ENCODE data around the gene LUZP2.

DNA sequence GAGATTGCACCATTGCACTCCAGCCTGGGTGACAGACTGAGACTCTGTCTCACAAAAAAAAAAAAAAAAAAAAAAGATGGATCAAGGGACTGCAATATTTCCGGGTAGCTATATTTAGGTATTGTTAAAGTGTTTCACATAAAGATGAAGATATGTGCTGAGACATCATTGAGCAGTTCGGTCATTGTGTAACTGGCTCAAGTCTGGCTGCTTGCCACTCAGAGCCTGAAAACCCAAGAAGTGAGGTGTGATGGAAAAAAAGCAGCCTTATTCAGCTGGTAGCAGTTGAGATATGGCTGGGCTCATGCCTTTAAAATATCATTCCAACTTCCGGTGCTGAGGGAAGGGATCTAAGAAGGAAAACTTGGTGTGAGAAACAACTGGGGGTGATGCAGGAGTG lies 46.9 kb downstream of the LUZP2 start:
- TF ChIP-seq, protein P1, sequence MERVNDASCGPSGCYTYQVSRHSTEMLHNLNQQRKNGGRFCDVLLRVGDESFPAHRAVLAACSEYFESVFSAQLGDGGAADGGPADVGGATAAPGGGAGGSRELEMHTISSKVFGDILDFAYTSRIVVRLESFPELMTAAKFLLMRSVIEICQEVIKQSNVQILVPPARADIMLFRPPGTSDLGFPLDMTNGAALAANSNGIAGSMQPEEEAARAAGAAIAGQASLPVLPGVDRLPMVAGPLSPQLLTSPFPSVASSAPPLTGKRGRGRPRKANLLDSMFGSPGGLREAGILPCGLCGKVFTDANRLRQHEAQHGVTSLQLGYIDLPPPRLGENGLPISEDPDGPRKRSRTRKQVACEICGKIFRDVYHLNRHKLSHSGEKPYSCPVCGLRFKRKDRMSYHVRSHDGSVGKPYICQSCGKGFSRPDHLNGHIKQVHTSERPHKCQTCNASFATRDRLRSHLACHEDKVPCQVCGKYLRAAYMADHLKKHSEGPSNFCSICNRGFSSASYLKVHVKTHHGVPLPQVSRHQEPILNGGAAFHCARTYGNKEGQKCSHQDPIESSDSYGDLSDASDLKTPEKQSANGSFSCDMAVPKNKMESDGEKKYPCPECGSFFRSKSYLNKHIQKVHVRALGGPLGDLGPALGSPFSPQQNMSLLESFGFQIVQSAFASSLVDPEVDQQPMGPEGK (CRISPR knock-in tag; IDR thresholded peaks at IDR 0.05; ENCODE audit: borderline replicate concordance), result no peak
- TF ChIP-seq TOX (CRISPR knock-in tag; IDR thresholded peaks at IDR 0.05; ENCODE audit: borderline replicate concordance) (no peak), ZNF565 (CRISPR knock-in tag; conservative IDR thresholded peaks at IDR 0.05; ENCODE audit: low read depth) (no peak), PPARA (CRISPR knock-in tag; IDR thresholded peaks at IDR 0.05; ENCODE audit: borderline replicate concordance) (no peak), OSR1 (CRISPR knock-in tag; IDR thresholded peaks at IDR 0.05) (no peak)
